GM23248 (cell line): ENCODE measurements around the gene ADARB1.

ENCODE experiments used
- EZH2 ChIP-seq: fragments of 200-600 bp; sonication (generic); IDR thresholded peaks from 2 replicates; pipeline ENCODE4 v1.6.1; 2018; ENCODE audit warnings: antibody characterized with exemption, mild to moderate bottlenecking; ENCODE audit not compliant: insufficient read depth, poor library complexity, severe bottlenecking
- EZH2phosphoT487 ChIP-seq: fragments of 200-600 bp; sonication (generic); IDR thresholded peaks from 2 replicates; pipeline ENCODE4 v1.6.1; 2018; ENCODE audit warnings: antibody characterized with exemption, moderate library complexity, mild to moderate bottlenecking, low read depth; ENCODE audit not compliant: insufficient read depth

DNA sequence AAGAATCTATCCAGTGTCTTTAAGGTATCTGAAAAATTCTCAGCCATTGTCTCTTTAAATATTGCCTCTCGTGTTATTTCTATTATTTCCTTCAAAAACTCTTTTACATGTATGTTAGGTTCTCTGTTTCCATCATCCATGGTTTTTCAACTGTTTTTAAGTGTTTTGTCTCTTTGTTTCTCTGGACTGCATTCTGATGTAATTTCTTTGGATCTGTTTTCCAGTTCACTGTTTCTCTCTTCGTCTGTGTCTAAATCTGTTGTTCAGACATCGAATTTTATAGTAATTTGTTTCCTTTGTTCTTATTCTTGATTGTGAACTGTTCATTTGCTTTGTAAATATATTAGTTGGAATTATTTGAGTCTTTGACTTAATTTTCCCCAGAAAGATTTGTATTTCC lies 169.2 kb downstream of the ADARB1 start:
- TF ChIP-seq EZH2phosphoT487 = no peak
- TF ChIP-seq EZH2 = no peak
